HG03066 (cell line): ENCODE data around the gene PPM1M.

Experiments
- ATAC-seq: cut with Tn5 transposase; IDR thresholded peaks from one replicate; pipeline ENCODE4 v1.9.1; 2021; ENCODE audit warnings: low read depth; ENCODE audit not compliant: unreplicated experiment

Gene PPM1M

GRCh38 chr3:52245322-52246263 lies at the start of gene PPM1M:
Gene PPM1M (plus strand): TSS chr3:52245759. CDS start chr3:52245825, 66 bp downstream.
- ATAC-seq, result no peak

GRCh38 chr3:52195823-52196331 lies 49.7 kb upstream of the PPM1M start:
- no peak for ATAC-seq

- ATAC-seq, result no peak
These were observed 48.6 kb upstream of the PPM1M start for GRCh38 chr3:52196977-52197376.

GRCh38 chr3:52197499-52197841 lies 48.1 kb upstream of the PPM1M start:
- peak; percentile 20 for ATAC-seq

GRCh38 chr3:52197842-52198625 lies 47.5 kb upstream of the PPM1M start, which contains the start of gene ALAS1:
Gene ALAS1 (plus strand): TSS chr3:52198160. CDS start chr3:52199242, 1,082 bp downstream.
- ATAC-seq, result peak; percentile 85

- ATAC-seq, result no peak
These were observed 46.6 kb upstream of the PPM1M start for GRCh38 chr3:52198643-52199608.

GRCh38 chr3:52200981-52201679 lies 44.4 kb upstream of the PPM1M start:
- ATAC-seq, result no peak

- ATAC-seq, result no peak
These were observed 43.0 kb upstream of the PPM1M start for GRCh38 chr3:52202384-52203077.

GRCh38 chr3:52203701-52204100 lies 41.9 kb upstream of the PPM1M start:
- no peak for ATAC-seq

- no peak for ATAC-seq
These were observed 41.1 kb upstream of the PPM1M start for GRCh38 chr3:52204337-52205073.

- ATAC-seq, result no peak
These were observed 39.7 kb upstream of the PPM1M start for GRCh38 chr3:52205727-52206372.

GRCh38 chr3:52208556-52208955 lies 37.0 kb upstream of the PPM1M start:
- no peak for ATAC-seq

- no peak for ATAC-seq
These were observed 35.5 kb upstream of the PPM1M start for GRCh38 chr3:52210037-52210436.

GRCh38 chr3:52210550-52211046 lies 35.0 kb upstream of the PPM1M start:
- no peak for ATAC-seq

- no peak for ATAC-seq
These were observed 34.2 kb upstream of the PPM1M start for GRCh38 chr3:52211268-52211891.

GRCh38 chr3:52213005-52213404 lies 32.6 kb upstream of the PPM1M start:
- no peak for ATAC-seq

GRCh38 chr3:52213901-52214300 lies 31.7 kb upstream of the PPM1M start:
- no peak for ATAC-seq
